Measurements from ENCODE around the gene AKAP8.
A peak's percentile ranks its signal among the peaks of the same experiment; 100 is the strongest.
"Not testable (repeated sequence)": the region's sequence is repeated elsewhere in the genome, so short reads cannot be mapped to it uniquely, and the experiment has no call there.

The AKAP8 gene

DNA sequence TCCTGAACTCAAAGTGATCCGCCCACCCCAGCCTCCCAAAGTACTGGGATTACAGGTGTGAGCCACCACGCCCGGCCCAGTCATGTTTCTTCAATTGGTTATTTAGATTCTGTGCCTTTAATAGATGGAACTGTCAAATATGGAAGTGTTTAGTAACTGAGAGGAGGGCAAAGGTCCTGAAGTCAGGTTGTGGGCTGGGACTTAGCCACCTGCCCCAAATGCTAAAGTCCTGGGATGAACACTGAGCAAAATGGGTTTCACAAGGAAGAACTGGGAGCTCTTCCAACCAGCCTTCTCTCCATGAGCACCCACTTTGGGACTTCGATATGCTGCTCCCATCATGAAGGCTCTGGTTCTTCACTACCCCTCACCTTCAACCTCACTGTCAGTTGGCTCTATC lies 21.7 kb downstream of the AKAP8 start:
- H3K4me3 ChIP-seq (ENCODE audit: low read length): no peak overlapping the region
- TF ChIP-seq CTCF (IDR thresholded peaks at IDR 0.05; ENCODE audit: low read depth, low read length) (no peak), EZH2phosphoT487 (IDR thresholded peaks at IDR 0.05; ENCODE audit: low read depth) (no peak)
- H3K9ac ChIP-seq (ENCODE audit: low read length): no peak overlapping the region
- peaks cover 62% of the 10 kb centered on the region for H3K36me3 ChIP-seq (replicated peaks; ENCODE audit: low read depth, low read length)
- peaks cover 3% of the 10 kb centered on the region; the same call in 1 of the 2 replicates for H4K20me1 ChIP-seq (ENCODE audit: insufficient read depth, low read length)
- no peak overlapping the region for H2AFZ ChIP-seq (ENCODE audit: low read depth, low read length)
- H3K9me3 ChIP-seq (ENCODE audit: insufficient read depth, low read length): no peaks in the 10 kb centered on the region
- H3K27me3 ChIP-seq (ENCODE audit: low read depth, low read length): no peaks in the 10 kb centered on the region
- no peak overlapping the region for H3K27ac ChIP-seq (ENCODE audit: low read length)
- H3K79me2 ChIP-seq (ENCODE audit: low read length): peaks cover 5% of the 10 kb centered on the region; the same call in 1 of the 2 replicates
- H3K4me1 ChIP-seq (ENCODE audit: low read length): peaks cover under 1% of the 10 kb centered on the region; the same call in 1 of the 2 replicates
- H3K4me2 ChIP-seq (ENCODE audit: low read length): no peak overlapping the region

- Histone ChIP-seq H3K27me3 (ENCODE audit: low read depth, low read length) (no peaks in the 10 kb centered on the region), H3K9ac (ENCODE audit: low read length) (no peak overlapping the region), H3K9me3 (ENCODE audit: insufficient read depth, low read length) (no peaks in the 10 kb centered on the region), H4K20me1 (ENCODE audit: insufficient read depth, low read length) (no peaks in the 10 kb centered on the region; the same call in 1 of the 2 replicates), H3K79me2 (ENCODE audit: low read length) (no peaks in the 10 kb centered on the region), H2AFZ (ENCODE audit: low read depth, low read length) (no peak overlapping the region), H3K4me1 (ENCODE audit: low read length) (peaks cover 8% of the 10 kb centered on the region), H3K4me3 (ENCODE audit: low read length) (no peak overlapping the region), H3K27ac (ENCODE audit: low read length) (no peak overlapping the region), H3K36me3 (replicated peaks; ENCODE audit: low read depth, low read length) (peaks cover 45% of the 10 kb centered on the region), H3K4me2 (ENCODE audit: low read length) (no peak overlapping the region)
- no peak for TF ChIP-seq EZH2phosphoT487 (IDR thresholded peaks at IDR 0.05; ENCODE audit: low read depth)
- TF ChIP-seq CTCF (IDR thresholded peaks at IDR 0.05; ENCODE audit: low read depth, low read length): no peak
These were observed 24.9 kb downstream of the AKAP8 start for GRCh38 chr19:15354566-15355296.

GRCh38 chr19:15353908-15354307 lies 25.7 kb downstream of the AKAP8 start:
- no peaks in the 10 kb centered on the region for H3K9me3 ChIP-seq (ENCODE audit: insufficient read depth, low read length)
- no peak for TF ChIP-seq CTCF (IDR thresholded peaks at IDR 0.05; ENCODE audit: low read depth, low read length)
- no peak overlapping the region for H2AFZ ChIP-seq (ENCODE audit: low read depth, low read length)
- H3K4me2 ChIP-seq (ENCODE audit: low read length): no peak overlapping the region
- H3K4me1 ChIP-seq (ENCODE audit: low read length): peaks cover 8% of the 10 kb centered on the region
- H3K9ac ChIP-seq (ENCODE audit: low read length): no peak overlapping the region
- no peak overlapping the region for H3K4me3 ChIP-seq (ENCODE audit: low read length)
- no peaks in the 10 kb centered on the region for H3K79me2 ChIP-seq (ENCODE audit: low read length)
- no peaks in the 10 kb centered on the region for H4K20me1 ChIP-seq (ENCODE audit: insufficient read depth, low read length)
- no peaks in the 10 kb centered on the region for H3K27me3 ChIP-seq (ENCODE audit: low read depth, low read length)
- H3K36me3 ChIP-seq (replicated peaks; ENCODE audit: low read depth, low read length): peaks cover 40% of the 10 kb centered on the region
- H3K27ac ChIP-seq (ENCODE audit: low read length): no peak overlapping the region

DNA sequence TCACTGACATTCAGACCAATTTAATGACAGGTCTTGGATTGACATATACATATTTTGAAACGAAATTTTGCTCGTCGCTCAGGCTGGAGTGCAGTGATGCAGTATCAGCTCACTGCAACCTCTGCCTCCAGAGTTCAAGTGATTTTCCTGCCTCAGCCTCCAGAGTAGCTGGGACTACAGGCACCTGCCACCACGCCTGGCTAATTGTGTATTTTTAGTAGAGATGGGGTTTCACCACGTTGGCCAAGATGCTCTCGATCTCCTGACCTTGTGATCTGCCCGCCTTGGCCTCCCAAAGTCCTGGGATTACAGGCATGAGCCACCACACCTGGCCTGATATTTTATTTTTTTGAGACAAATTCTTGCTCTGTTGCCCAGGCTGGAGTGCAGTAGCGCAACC lies 27.1 kb downstream of the AKAP8 start:
- H3K4me1 ChIP-seq (ENCODE audit: low read length); H3K27me3 ChIP-seq (ENCODE audit: low read depth, low read length); H4K20me1 ChIP-seq (ENCODE audit: insufficient read depth, low read length); H3K79me2 ChIP-seq (ENCODE audit: low read length); H3K9ac ChIP-seq (ENCODE audit: low read length); H3K4me3 ChIP-seq (ENCODE audit: low read length); H3K9me3 ChIP-seq (ENCODE audit: insufficient read depth, low read length); H2AFZ ChIP-seq (ENCODE audit: low read depth, low read length): not testable (repeated sequence)
- Histone ChIP-seq H3K4me2 (ENCODE audit: low read length) (peak overlapping the region; percentile 3; the same call in 1 of the 2 replicates), H3K27ac (ENCODE audit: low read length) (peak overlapping the region; percentile 21), H3K36me3 (replicated peaks; ENCODE audit: low read depth, low read length) (peaks cover 27% of the 10 kb centered on the region)

- H3K27ac ChIP-seq (ENCODE audit: low read length); H3K9ac ChIP-seq (ENCODE audit: low read length); H2AFZ ChIP-seq (ENCODE audit: low read depth, low read length); H3K27me3 ChIP-seq (ENCODE audit: low read depth, low read length); H3K4me3 ChIP-seq (ENCODE audit: low read length); H3K9me3 ChIP-seq (ENCODE audit: insufficient read depth, low read length); H3K4me2 ChIP-seq (ENCODE audit: low read length); H3K4me1 ChIP-seq (ENCODE audit: low read length): not testable (repeated sequence)
- Histone ChIP-seq H4K20me1 (ENCODE audit: insufficient read depth, low read length) (peaks cover 35% of the 10 kb centered on the region), H3K36me3 (replicated peaks; ENCODE audit: low read depth, low read length) (peaks cover 42% of the 10 kb centered on the region), H3K79me2 (ENCODE audit: low read length) (peaks cover 32% of the 10 kb centered on the region)
These were observed 38.3 kb downstream of the AKAP8 start for GRCh38 chr19:15341328-15341727.
